IMR-90 (cell line): ENCODE measurements around the gene HDGFL2. TPM values are rescaled to one million over a fixed set of nuclear protein-coding genes. Genes with fewer than 3 reads are reported as not detected.

Experiments
- ATAC-seq: fragments of 200-7000 bp; cut with Tn5 transposase; 2 replicates; pipeline ENCODE4 v1.9.1; 2020; ENCODE audit warnings: low read depth, mild to moderate bottlenecking, moderate library complexity
- BruUV-seq: library from RNA; stranded (reverse); fragments of 400-500 nt; replicated peaks from 2 replicates; lab custom pipeline; 2021; lab: Mats Ljungman, UMichigan
- CTCF ChIA-PET: fragments of 300-600 bp; formaldehyde crosslinking; extraction: SDS; loops from one replicate; lab custom pipeline; 2021; ENCODE audit warnings: antibody characterized with exemption; lab: Yijun Ruan, JAX
- POLR2A ChIA-PET: fragments of 300-600 bp; sonication (Branson Sonifier 250); formaldehyde crosslinking; loops from one replicate; lab custom pipeline; 2022; ENCODE audit warnings: antibody characterized with exemption; ENCODE audit not compliant: unreplicated experiment; lab: Charles Lee
- DNase-seq: peaks from one replicate; pipeline ENCODE4 v3.0.0; 2013
- H2AFZ ChIP-seq: replicated peaks from 2 replicates; pipeline ENCODE3; 2013; ENCODE audit warnings: low read length, mild to moderate bottlenecking; ENCODE audit not compliant: poor library complexity
- H2AK5ac ChIP-seq: 2 replicates; pipeline ENCODE4 v1.6.1; 2013; ENCODE audit warnings: low read depth, low read length, inconsistent platforms
- H2AK9ac ChIP-seq: replicated peaks from 2 replicates; pipeline ENCODE3; 2013; ENCODE audit warnings: mild to moderate bottlenecking, low read depth, low read length, moderate library complexity; ENCODE audit not compliant: poor library complexity
- H2BK120ac ChIP-seq: 2 replicates; pipeline ENCODE4 v1.6.1; 2013; ENCODE audit warnings: low read depth, low read length, inconsistent platforms
- H2BK15ac ChIP-seq: 3 replicates; pipeline ENCODE4 v1.6.1; 2013; ENCODE audit warnings: low read depth, low read length, inconsistent platforms
- H2BK20ac ChIP-seq: 2 replicates; pipeline ENCODE4 v1.6.1; 2013; ENCODE audit warnings: low read depth, mild to moderate bottlenecking, inconsistent platforms, low read length, moderate library complexity
- H2BK5ac ChIP-seq: 2 replicates; pipeline ENCODE4 v1.6.1; 2013; ENCODE audit warnings: mild to moderate bottlenecking, low read depth, low read length, inconsistent platforms; ENCODE audit not compliant: poor library complexity, severe bottlenecking
- H3K14ac ChIP-seq: replicated peaks from 2 replicates; pipeline ENCODE4 v1.6.1; 2013; ENCODE audit warnings: low read depth, low read length, inconsistent platforms
- H3K18ac ChIP-seq: 2 replicates; pipeline ENCODE4 v1.6.1; 2013; ENCODE audit warnings: low read depth, low read length, control low read depth
- H3K23ac ChIP-seq: 2 replicates; pipeline ENCODE4 v1.6.1; 2013; ENCODE audit warnings: low read depth, low read length, inconsistent platforms
- H3K27ac ChIP-seq: 2 replicates; pipeline ENCODE4 v1.5.1; 2013; ENCODE audit warnings: mild to moderate bottlenecking, control low read depth, low read length; ENCODE audit not compliant: insufficient read depth
- H3K27me3 ChIP-seq: 2 replicates; pipeline ENCODE4 v1.6.1; 2013; ENCODE audit warnings: low read length; ENCODE audit not compliant: control insufficient read depth, insufficient read depth
- H3K36me3 ChIP-seq: 2 replicates; pipeline ENCODE4 v1.6.1; 2013; ENCODE audit warnings: low read length, mixed read lengths; ENCODE audit not compliant: control insufficient read depth, insufficient read depth
- H3K4ac ChIP-seq: 2 replicates; pipeline ENCODE4 v1.6.1; 2013; ENCODE audit warnings: low read depth, low read length, inconsistent platforms
- H3K4me1 ChIP-seq: 2 replicates; pipeline ENCODE4 v1.6.1; 2013; ENCODE audit warnings: low read length, mixed read lengths; ENCODE audit not compliant: control insufficient read depth, insufficient read depth
- H3K4me2 ChIP-seq: 2 replicates; pipeline ENCODE4 v1.6.1; 2013; ENCODE audit warnings: low read depth, mild to moderate bottlenecking, control low read depth, low read length, moderate library complexity
- H3K4me3 ChIP-seq: 2 replicates; pipeline ENCODE4 v1.5.1; 2013; ENCODE audit warnings: low read depth, mild to moderate bottlenecking, control low read depth, low read length, moderate library complexity; ENCODE audit not compliant: insufficient read depth
- H3K56ac ChIP-seq: 2 replicates; pipeline ENCODE4 v1.6.1; 2013; ENCODE audit warnings: low read length, inconsistent platforms; ENCODE audit not compliant: insufficient read depth; ENCODE audit errors: extremely low read depth
- H3K79me1 ChIP-seq, 2 experiments: 2 replicates each; pipeline ENCODE4 v1.6.1; 2013; ENCODE audit warnings: low read length in 2 of 2, inconsistent platforms in 1 of 2, low read depth in 1 of 2
- H3K9ac ChIP-seq: 2 replicates; pipeline ENCODE4 v1.6.1; 2013; ENCODE audit warnings: low read depth, low read length, control low read depth
- H3K9me1 ChIP-seq: 2 replicates; pipeline ENCODE4 v1.6.1; 2013; ENCODE audit warnings: low read length, inconsistent platforms; ENCODE audit not compliant: insufficient read depth
- H3K9me3 ChIP-seq: 2 replicates; pipeline ENCODE4 v1.6.1; 2013; ENCODE audit warnings: low read length; ENCODE audit not compliant: control insufficient read depth, insufficient read depth
- H4K20me1 ChIP-seq: 2 replicates; pipeline ENCODE4 v1.6.1; 2013; ENCODE audit warnings: low read length, inconsistent platforms; ENCODE audit not compliant: insufficient read depth
- H4K5ac ChIP-seq: 2 replicates; pipeline ENCODE4 v1.6.1; 2013; ENCODE audit warnings: mild to moderate bottlenecking, low read depth, low read length, control low read depth
- H4K8ac ChIP-seq, 2 experiments: 2 replicates each; pipeline ENCODE4 v1.6.1; 2013; ENCODE audit warnings: low read depth in 2 of 2, low read length in 2 of 2, control low read depth in 1 of 2, inconsistent platforms in 1 of 2
- H4K91ac ChIP-seq: 2 replicates; pipeline ENCODE4 v1.6.1; 2013; ENCODE audit warnings: low read depth, low read length, inconsistent platforms; ENCODE audit not compliant: insufficient read depth
- MAFK ChIP-seq: IDR thresholded peaks from 2 replicates; pipeline ENCODE4 v1.6.1; 2012; ENCODE audit warnings: low read depth, low read length, improper control_type of control experiment
- WGBS, 2 experiments: methylation state at CpG; one replicate each; pipeline versions ENCODE4 v1.1.5 to v1.1.7; 2013; ENCODE audit warnings: missing lambda C conversion rate in 2 of 2; ENCODE audit not compliant: insufficient read length in 1 of 2; ENCODE audit errors: extremely low coverage in 2 of 2; 5-methylcytosine and 5-hydroxymethylcytosine counted together
- dilution Hi-C: fragments of 300-500 bp; cut with HindIII; formaldehyde crosslinking; loops from one replicate; pipeline ENCODE4 v1.14.3; 2018; ENCODE audit warnings: low sequenced_read_pairs; ENCODE audit not compliant: unreplicated experiment
- in situ Hi-C: fragments of 300-500 bp; cut with MboI; formaldehyde crosslinking; loops from 3 replicates; pipeline ENCODE4 v1.14.3; 2019; ENCODE audit warnings: low sequenced_read_pairs, inconsistent platforms, mixed read lengths
- intact Hi-C: fragments of 100-400 bp; cut with micrococcal nuclease; formaldehyde crosslinking; loops from 2 replicates; pipeline ENCODE4 v1.10.0; 2022
- polyA plus RNA-seq, 3 experiments: library from polyadenylated mRNA; depleted of rRNA; stranded (reverse); fragments of >200 nt; gene quantifications; 2 replicates each; pipeline ENCODE4 v1.2.3, GENCODE V29; 2012; ENCODE audit warnings: low replicate concordance in 1 of 3
- total RNA-seq: library from RNA; depleted of rRNA; stranded (reverse); fragments of >200 nt; gene quantifications from 2 replicates; pipeline ENCODE4 v1.2.3, GENCODE V29; 2012

The HDGFL2 gene
- total and polyA plus RNA-seq, 2 of the 4 experiments (the other 2 are of a cell fraction): 35.8 to 48.5 TPM

- Histone ChIP-seq H3K79me1 (peaks cover 0 to 8% of the 10 kb centered on the region in 2 experiments; a peak in 1 of 4 replicates), H2AK5ac (no peak overlapping the region), H3K4ac (no peak overlapping the region), H3K9ac (no peak overlapping the region), H4K5ac (no peak overlapping the region), H2AK9ac (no peak overlapping the region), H3K36me3 (peaks cover 17% of the 10 kb centered on the region; the same call in 1 of the 2 replicates), H3K14ac (no peak overlapping the region), H2BK120ac (no peak overlapping the region), H2BK15ac (no peak overlapping the region), H4K91ac (no peak overlapping the region), H3K23ac (no peak overlapping the region), H2AFZ (no peak overlapping the region), H3K9me3 (no peaks in the 10 kb centered on the region), H2BK20ac (no peak overlapping the region), H3K9me1 (peaks cover 8% of the 10 kb centered on the region; the same call in 1 of the 2 replicates), H3K4me3 (no peak overlapping the region), H3K27ac (no peak overlapping the region), H3K27me3 (no peaks in the 10 kb centered on the region), H3K56ac (no peak overlapping the region), H4K8ac (no peak overlapping the region), H3K4me2 (no peak overlapping the region), H2BK5ac (no peak overlapping the region), H3K18ac (no peak overlapping the region), H3K4me1 (peaks cover 4% of the 10 kb centered on the region), H4K20me1 (no peaks in the 10 kb centered on the region)
- TF ChIP-seq MAFK: no peak
- in situ Hi-C loops (no loop called here), intact Hi-C loops (no loop called here), dilution Hi-C loops (no loop called here)
- 91% methylated on average over 7 of the region's 21 CpGs; no CpG with 5 or more reads in 1 of the 2 experiments for WGBS, 2 experiments
- DNase-seq: no peak
- CTCF ChIA-PET: no interaction called here
- BruUV-seq: no TSS peak
- ATAC-seq: no peak
- POLR2A ChIA-PET: no interaction called here
These were observed 36.6 kb downstream of the HDGFL2 start for GRCh38 chr19:4508698-4509097.
